HS-27A (cell line): ENCODE measurements around the gene NELL1.

Source experiments
- DNase-seq: peaks from one replicate; pipeline ENCODE4 v3.0.0-alpha.2; 2012; ENCODE audit warnings: low read depth, missing footprints

NELL1 gene

GRCh38 chr11:20668131-20668809 is 1.1 kb upstream of the NELL1 start:
- DNase-seq, result no peak

- no peak for DNase-seq
These were observed 666 bp downstream of the NELL1 start for GRCh38 chr11:20669820-20670684.

GRCh38 chr11:20670932-20671403 is 1.6 kb downstream of the NELL1 start:
- no peak for DNase-seq

- DNase-seq, result no peak
These were observed 2.6 kb downstream of the NELL1 start for GRCh38 chr11:20671856-20672546.

GRCh38 chr11:20672575-20672974 is 3.2 kb downstream of the NELL1 start:
- DNase-seq, result no peak

- DNase-seq, result no peak
These were observed 7.3 kb downstream of the NELL1 start for GRCh38 chr11:20676658-20677057.

- no peak for DNase-seq
These were observed 19.4 kb downstream of the NELL1 start for GRCh38 chr11:20688761-20689160.

GRCh38 chr11:20707876-20708275 is 38.5 kb downstream of the NELL1 start:
- DNase-seq, result no peak

- no peak for DNase-seq
These were observed 43.5 kb downstream of the NELL1 start for GRCh38 chr11:20712912-20713311.

GRCh38 chr11:20715464-20715863 is 46.1 kb downstream of the NELL1 start:
- DNase-seq, result no peak

- DNase-seq, result no peak
These were observed 46.5 kb downstream of the NELL1 start for GRCh38 chr11:20715931-20716330.

- no peak for DNase-seq
These were observed 50.4 kb downstream of the NELL1 start for GRCh38 chr11:20719821-20720220.

- DNase-seq, result no peak
These were observed 54.0 kb downstream of the NELL1 start for GRCh38 chr11:20723366-20723765.

- DNase-seq, result no peak
These were observed 60.3 kb downstream of the NELL1 start for GRCh38 chr11:20729597-20730105.

GRCh38 chr11:20731676-20732215 is 62.4 kb downstream of the NELL1 start:
- no peak for DNase-seq

GRCh38 chr11:20739107-20739506 is 69.7 kb downstream of the NELL1 start:
- DNase-seq, result no peak

GRCh38 chr11:20739577-20739976 is 70.2 kb downstream of the NELL1 start:
- no peak for DNase-seq

- DNase-seq, result no peak
These were observed 85.5 kb downstream of the NELL1 start for GRCh38 chr11:20754933-20755332.

GRCh38 chr11:20759541-20759940 is 90.2 kb downstream of the NELL1 start:
- DNase-seq, result no peak

- no peak for DNase-seq
These were observed 91.4 kb downstream of the NELL1 start for GRCh38 chr11:20760811-20761210.

- DNase-seq, result no peak
These were observed 92.9 kb downstream of the NELL1 start for GRCh38 chr11:20762116-20762844.

- no peak for DNase-seq
These were observed 93.6 kb downstream of the NELL1 start for GRCh38 chr11:20762980-20763379.
